Bronchial epithelial cell (primary cell): Measurements from ENCODE around the gene SYCE1L. TPM values are rescaled to one million over a fixed set of nuclear protein-coding genes. Genes with fewer than 3 reads are reported as not detected.
A peak's percentile ranks its signal among the peaks of the same experiment; 100 is the strongest.
"Not testable (repeated sequence)": the region's sequence is repeated elsewhere in the genome, so short reads cannot be mapped to it uniquely, and the experiment has no call there.

Source experiments
- DNase-seq: peaks from one replicate; pipeline ENCODE4 v3.0.0-alpha.2; 2010; ENCODE audit warnings: low read depth
- FAIRE-seq: peaks from 2 replicates; lab custom pipeline; 2011; peaks lifted over from hg19 to GRCh38; lab: Jason Lieb, UNC
- H3K27me3 ChIP-seq: 2 replicates; pipeline ENCODE4 v1.5.1; 2011; ENCODE audit warnings: low read length; ENCODE audit not compliant: control insufficient read depth, insufficient read depth
- H3K36me3 ChIP-seq: 2 replicates; pipeline ENCODE4 v1.5.1; 2011; ENCODE audit warnings: low read length; ENCODE audit not compliant: control insufficient read depth, insufficient read depth
- H3K4me3 ChIP-seq: 2 replicates; pipeline ENCODE4 v1.5.1; 2011; ENCODE audit warnings: mild to moderate bottlenecking, low read depth, low read length, control low read depth
- CTCF ChIP-seq: IDR thresholded peaks from 2 replicates; pipeline ENCODE4 v1.5.1; 2011; ENCODE audit warnings: mild to moderate bottlenecking, moderate library complexity, low read length, control low read depth, inconsistent platforms; ENCODE audit not compliant: insufficient read depth, severe bottlenecking
- total RNA-seq: library from RNA; depleted of rRNA; stranded (reverse); fragments of >200 nt; gene quantifications from 2 replicates; pipeline ENCODE4 v1.2.1, GENCODE V29; 2014

The SYCE1L gene
- total RNA-seq, 1 donor from 2014 or later, result not detected

- no peak for TF ChIP-seq CTCF
- no peak for DNase-seq
- Histone ChIP-seq H3K27me3 (no peaks in the 10 kb centered on the region), H3K4me3 (no peak overlapping the region), H3K36me3 (no peaks in the 10 kb centered on the region)
- FAIRE-seq, result no peak
Observed at GRCh38 chr16:77231047-77231446, 31.8 kb downstream of the SYCE1L start.

GRCh38 chr16:77233799-77234519, 34.8 kb downstream of the SYCE1L start:
- Histone ChIP-seq H3K4me3 (no peak overlapping the region), H3K36me3 (no peaks in the 10 kb centered on the region), H3K27me3 (no peaks in the 10 kb centered on the region)
- FAIRE-seq, result no peak
- no peak for DNase-seq
- no peak for TF ChIP-seq CTCF

GRCh38 chr16:77234611-77235010, 35.4 kb downstream of the SYCE1L start:
- FAIRE-seq (no peak), DNase-seq (peak; percentile 25)

GRCh38 chr16:77236063-77236511, 36.9 kb downstream of the SYCE1L start:
- Histone ChIP-seq H3K4me3 (no peak overlapping the region), H3K27me3 (no peaks in the 10 kb centered on the region), H3K36me3 (no peaks in the 10 kb centered on the region)
- TF ChIP-seq CTCF, result peak; percentile 100
- FAIRE-seq (peak; percentile 66), DNase-seq (peak; percentile 59)

More at GRCh38 chr16:77234611-77235010, 35.4 kb downstream of the SYCE1L start:
- no peaks in the 10 kb centered on the region for H3K27me3 ChIP-seq
- H3K36me3 ChIP-seq, result no peaks in the 10 kb centered on the region
- no peak for TF ChIP-seq CTCF
- H3K4me3 ChIP-seq, result no peak overlapping the region

- no peak for FAIRE-seq
- Histone ChIP-seq H3K27me3 (no peaks in the 10 kb centered on the region), H3K4me3 (no peak overlapping the region), H3K36me3 (no peaks in the 10 kb centered on the region)
- DNase-seq, result peak; percentile 47
- TF ChIP-seq CTCF, result no peak
Observed at GRCh38 chr16:77238593-77238992, 39.4 kb downstream of the SYCE1L start.

- not testable (repeated sequence) for H3K4me3 ChIP-seq, FAIRE-seq, H3K36me3 ChIP-seq, H3K27me3 ChIP-seq, DNase-seq
Observed at GRCh38 chr16:77242471-77242870, 43.3 kb downstream of the SYCE1L start.
